ENCODE measurements around the gene CLDN9.

The CLDN9 gene

DNA sequence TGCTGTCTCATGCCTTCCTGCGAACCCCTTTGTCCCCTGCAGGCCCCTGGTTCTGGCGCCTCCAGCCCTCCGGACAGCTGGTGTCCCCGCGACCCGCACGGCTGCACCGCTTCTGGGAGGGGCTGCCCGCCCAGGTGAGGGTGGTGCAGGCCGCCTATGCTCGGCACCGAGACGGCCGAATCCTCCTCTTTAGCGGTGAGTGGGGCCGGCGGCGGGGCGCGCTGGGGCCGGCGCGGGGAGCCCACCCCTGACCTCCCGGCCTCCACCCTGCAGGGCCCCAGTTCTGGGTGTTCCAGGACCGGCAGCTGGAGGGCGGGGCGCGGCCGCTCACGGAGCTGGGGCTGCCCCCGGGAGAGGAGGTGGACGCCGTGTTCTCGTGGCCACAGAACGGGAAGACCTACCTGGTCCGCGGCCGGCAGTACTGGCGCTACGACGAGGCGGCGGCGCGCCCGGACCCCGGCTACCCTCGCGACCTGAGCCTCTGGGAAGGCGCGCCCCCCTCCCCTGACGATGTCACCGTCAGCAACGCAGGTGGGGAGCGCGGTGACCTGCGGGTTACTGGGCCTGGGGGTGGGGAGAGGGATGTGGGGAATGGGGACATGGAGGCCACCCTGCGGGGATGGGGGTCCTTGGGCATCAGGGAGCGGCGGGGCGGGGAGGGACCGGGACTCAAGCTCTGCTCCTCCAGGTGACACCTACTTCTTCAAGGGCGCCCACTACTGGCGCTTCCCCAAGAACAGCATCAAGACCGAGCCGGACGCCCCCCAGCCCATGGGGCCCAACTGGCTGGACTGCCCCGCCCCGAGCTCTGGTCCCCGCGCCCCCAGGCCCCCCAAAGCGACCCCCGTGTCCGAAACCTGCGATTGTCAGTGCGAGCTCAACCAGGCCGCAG is 45.7 kb downstream of the CLDN9 start:
- peak; percentile 56 for DNase-seq

DNA sequence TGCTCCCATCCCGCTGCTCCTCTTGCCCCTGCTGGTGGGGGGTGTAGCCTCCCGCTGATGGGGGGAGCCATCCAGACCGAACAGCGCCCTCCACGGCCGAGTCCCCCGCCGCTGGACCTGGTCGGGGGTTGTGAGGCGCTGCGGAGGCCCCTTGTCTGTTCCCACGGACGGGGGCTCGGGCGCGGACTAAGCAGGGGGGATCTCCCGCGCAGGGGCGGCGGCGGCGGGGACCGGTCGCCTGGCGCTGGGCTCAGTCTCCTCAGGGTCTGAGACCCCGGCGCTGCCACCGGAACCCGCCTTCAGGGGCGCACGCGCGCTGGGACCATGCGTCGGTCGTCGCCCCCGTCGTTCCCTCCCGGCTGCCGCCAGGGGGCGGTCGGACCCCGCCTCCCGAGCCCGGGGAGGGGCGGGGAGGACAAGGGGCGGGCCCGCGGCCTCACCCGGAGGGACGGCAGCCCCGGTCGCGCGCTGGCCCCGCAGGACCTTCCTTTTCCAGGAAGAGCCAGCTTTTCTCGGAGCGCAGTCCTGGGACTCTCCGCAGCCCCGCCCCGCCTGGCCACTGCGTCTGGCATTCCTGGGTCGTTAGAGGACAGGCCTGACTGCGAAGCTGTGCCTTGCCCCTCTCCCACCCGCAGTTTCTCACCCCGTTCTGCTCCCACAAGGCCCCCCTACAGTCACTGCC is 46.5 kb downstream of the CLDN9 start:
- DNase-seq, result peak; percentile 91

DNA sequence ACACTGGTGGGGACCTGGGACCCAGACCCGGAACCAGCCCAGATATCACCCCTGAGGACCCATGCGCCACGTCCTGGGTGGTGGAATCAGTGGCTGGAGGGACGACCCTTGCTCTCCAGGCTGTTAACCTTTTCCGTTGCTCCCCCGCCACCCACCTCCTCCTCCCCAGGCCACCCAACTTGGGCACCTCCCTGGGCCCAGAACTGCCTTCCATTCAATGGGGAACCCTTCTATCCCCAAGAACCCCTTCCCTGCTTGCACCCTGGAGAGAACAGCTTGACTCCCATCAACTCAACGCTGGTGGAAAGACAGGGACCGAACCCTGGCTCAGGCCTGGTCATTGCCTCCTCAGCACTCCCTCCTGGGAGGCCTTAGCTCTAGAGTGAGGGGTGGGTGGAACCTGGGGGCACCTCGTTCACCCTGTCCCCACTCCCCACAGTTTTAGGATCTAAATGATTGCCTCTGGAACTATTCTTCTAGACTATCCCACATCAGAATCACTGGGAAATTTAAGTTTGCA is 47.1 kb downstream of the CLDN9 start:
- DNase-seq, result no peak

DNA sequence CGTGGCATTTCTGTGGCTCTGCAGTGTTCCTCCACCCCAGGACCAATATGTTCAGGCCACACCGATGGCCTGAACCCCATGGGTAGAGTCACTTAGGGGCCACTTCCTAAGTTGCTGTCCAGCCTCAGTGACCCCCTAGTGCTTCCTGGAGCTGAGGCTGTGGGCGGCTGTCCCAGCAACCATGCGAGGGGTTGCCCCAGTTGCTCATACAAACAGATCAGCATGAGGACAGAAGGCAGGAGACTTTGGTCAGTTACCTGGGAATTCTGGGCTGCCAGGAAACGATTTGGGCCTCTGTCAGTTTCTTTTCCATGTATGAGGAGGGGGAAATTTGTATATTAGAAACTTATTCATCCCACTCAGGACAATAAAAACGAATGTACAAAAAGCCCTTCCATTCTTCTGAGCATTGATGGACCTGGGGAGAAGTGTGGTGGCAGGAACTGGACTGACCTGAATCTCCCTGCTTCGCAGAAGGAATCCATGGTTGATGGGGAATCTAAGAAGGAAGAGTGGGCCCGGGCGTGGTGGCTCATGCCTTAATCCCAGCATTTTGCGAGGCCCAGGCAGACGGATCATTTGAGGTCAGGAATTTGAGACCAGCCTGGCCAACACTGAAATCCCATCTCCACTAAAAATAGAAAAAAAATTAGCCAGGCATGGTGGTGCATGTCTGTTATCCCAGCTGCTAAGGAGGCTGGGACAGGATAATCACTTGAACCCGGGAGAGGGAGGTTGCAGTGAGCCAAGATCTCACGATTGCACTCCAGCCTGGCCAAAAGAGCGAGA is 47.8 kb downstream of the CLDN9 start:
- peak; percentile 36 for DNase-seq

DNA sequence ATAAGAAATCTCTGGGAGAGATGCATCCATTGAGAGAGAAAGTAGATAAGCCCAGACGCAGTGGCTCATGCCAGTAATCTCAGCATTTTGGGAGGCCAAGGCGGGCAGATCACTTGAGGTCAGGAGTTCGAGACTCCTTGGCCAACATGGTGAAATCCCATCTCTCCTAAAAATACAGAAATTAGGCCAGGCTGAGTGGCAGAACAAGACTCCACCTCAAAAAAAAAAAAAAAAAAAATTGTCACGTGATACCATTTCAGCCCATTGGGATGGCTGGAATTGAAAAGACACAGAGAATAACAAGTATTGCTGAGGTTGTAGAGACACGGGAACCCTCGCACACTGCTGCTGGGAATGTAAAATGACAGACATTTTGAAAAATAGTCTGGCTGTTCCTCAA is 49.8 kb downstream of the CLDN9 start:
- no peak for DNase-seq

DNA sequence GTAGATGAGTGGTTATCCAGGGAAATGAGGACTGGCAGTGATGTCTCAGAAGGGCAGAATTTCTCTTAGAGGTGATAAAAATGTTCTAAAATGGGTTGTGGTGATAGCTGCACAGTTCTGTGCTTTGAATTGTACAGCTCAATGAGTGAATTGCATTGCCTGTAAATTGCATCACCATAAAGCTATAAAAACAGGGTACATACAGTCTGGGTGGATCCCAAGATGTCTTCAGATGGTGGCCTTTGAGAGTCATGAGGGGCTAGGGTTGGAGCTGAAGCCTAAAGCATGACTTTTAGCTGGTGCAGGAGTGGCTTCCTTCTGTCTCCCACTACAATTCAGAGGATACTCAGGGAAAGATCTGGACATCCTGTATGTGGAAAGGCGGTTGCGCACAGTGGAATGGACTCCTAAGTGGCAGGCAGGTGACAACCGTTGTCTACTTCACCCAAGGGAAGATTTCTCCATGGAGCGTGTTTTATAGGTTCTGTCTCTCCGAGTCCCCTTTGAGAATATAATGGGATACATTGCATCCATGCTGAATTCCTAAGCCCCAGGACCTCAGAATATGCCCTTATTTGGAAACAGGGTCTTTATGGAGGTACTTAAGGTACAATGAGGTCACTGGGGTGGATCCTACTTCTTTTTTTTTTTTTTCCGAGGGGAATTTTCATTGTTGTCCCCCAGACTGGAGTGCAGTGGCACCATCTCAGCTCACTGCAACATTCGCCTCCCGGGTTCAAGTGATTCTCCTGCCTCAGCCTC is 51.1 kb downstream of the CLDN9 start:
- no peak for DNase-seq

Data from right hindlimb (tissue), 1 donor.